Loucy (cell line): ENCODE results near the gene NRIP3.

Experiments
- EZH2phosphoT487 ChIP-seq: fragments of 200-600 bp; IDR thresholded peaks from 2 replicates; pipeline ENCODE4 v1.6.1; 2018; ENCODE audit warnings: antibody characterized with exemption, mild to moderate bottlenecking, moderate library complexity, borderline replicate concordance
- TF ChIP-seq, protein P1 (sequence below): fragments of 200-600 bp; sonication (generic); conservative IDR thresholded peaks from 2 replicates; pipeline ENCODE4 v1.5.1; 2014; ENCODE audit warnings: mild to moderate bottlenecking, antibody characterized with exemption, low read length

DNA sequence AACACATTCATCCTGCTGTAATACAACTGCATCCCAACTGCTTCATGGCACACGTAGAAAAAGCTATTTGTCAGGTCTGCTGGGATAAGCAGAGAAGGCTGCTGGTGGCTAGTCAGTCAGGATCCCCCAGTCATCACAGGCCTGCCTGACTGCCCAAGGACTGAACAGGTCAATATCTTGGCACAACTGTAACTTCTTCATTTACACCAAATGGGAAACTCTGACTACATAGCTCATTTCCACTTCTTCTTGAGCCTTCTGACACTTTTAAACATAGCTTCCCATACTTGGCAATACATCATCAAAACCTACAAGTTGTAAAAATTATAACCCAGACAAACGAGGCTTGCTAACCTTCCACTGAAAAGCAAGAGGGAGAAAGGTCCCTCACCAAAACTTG lies 42.4 kb downstream of the NRIP3 start:
- TF ChIP-seq, protein P1, sequence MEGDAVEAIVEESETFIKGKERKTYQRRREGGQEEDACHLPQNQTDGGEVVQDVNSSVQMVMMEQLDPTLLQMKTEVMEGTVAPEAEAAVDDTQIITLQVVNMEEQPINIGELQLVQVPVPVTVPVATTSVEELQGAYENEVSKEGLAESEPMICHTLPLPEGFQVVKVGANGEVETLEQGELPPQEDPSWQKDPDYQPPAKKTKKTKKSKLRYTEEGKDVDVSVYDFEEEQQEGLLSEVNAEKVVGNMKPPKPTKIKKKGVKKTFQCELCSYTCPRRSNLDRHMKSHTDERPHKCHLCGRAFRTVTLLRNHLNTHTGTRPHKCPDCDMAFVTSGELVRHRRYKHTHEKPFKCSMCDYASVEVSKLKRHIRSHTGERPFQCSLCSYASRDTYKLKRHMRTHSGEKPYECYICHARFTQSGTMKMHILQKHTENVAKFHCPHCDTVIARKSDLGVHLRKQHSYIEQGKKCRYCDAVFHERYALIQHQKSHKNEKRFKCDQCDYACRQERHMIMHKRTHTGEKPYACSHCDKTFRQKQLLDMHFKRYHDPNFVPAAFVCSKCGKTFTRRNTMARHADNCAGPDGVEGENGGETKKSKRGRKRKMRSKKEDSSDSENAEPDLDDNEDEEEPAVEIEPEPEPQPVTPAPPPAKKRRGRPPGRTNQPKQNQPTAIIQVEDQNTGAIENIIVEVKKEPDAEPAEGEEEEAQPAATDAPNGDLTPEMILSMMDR: no peak
- no peak for TF ChIP-seq EZH2phosphoT487
